B cell (primary cell): ENCODE results near the gene NHSL1. TPM values are rescaled to one million over a fixed set of nuclear protein-coding genes. Genes with fewer than 3 reads are reported as not detected.

Source experiments
- ATAC-seq: fragments of 200-7000 bp; cut with Tn5 transposase; one replicate; pipeline ENCODE4 v1.10.0; 2021; ENCODE audit warnings: low read depth, mild to moderate bottlenecking, moderate number of reproducible peaks, moderate library complexity
- CTCF ChIA-PET: fragments of 350-600 bp; sonication (Branson Sonifier 250); formaldehyde crosslinking; loops from one replicate; lab custom pipeline; 2021; ENCODE audit warnings: antibody characterized with exemption, inconsistent platforms; lab: Charles Lee
- POLR2A ChIA-PET: fragments of 350-600 bp; sonication (Branson Sonifier 250); formaldehyde crosslinking; loops from one replicate; lab custom pipeline; 2021; ENCODE audit warnings: antibody characterized with exemption; lab: Charles Lee
- DNase-seq: peaks from one replicate; pipeline ENCODE4 v3.0.0; 2013
- H2AFZ ChIP-seq: 2 replicates; pipeline ENCODE4 v1.6.1; 2012; ENCODE audit warnings: mild to moderate bottlenecking, low read depth, low read length; ENCODE audit not compliant: insufficient read depth, poor library complexity, severe bottlenecking
- H3K27ac ChIP-seq, 2 donors: 1 replicate in 1 of 2; 2 replicates in 1 of 2; pipeline ENCODE4 v1.5.1; 2012 to 2013; ENCODE audit warnings: low read length in 2 of 2, mild to moderate bottlenecking in 2 of 2, moderate library complexity in 1 of 2
- H3K27me3 ChIP-seq, 4 experiments: fragments of 200-600 bp in 1 of 4; sonication (generic) in 1 of 4; replicated peaks in 1 of 4; 1 replicate in 2 of 4; 2 replicates in 2 of 4; pipeline versions ENCODE4 v1.6.1 to v1.7.0; 2013 to 2016; ENCODE audit warnings: low read length in 3 of 4, mild to moderate bottlenecking in 2 of 4, mixed read lengths in 1 of 4, moderate library complexity in 1 of 4; ENCODE audit not compliant: insufficient read depth in 4 of 4, control insufficient read depth in 3 of 4; ENCODE audit errors: control extremely low read depth in 1 of 4
- H3K36me3 ChIP-seq, 2 experiments: replicated peaks in 1 of 2; 1 replicate in 1 of 2; 2 replicates in 1 of 2; pipeline versions ENCODE4 v1.6.1 to v1.7.1; 2013; ENCODE audit warnings: low read length in 1 of 2; ENCODE audit not compliant: insufficient read depth in 2 of 2, control insufficient read depth in 1 of 2; ENCODE audit errors: control extremely low read depth in 1 of 2, extremely low read depth in 1 of 2
- H3K4me1 ChIP-seq, 2 donors: fragments of 200-600 bp in 1 of 2; sonication (generic) in 1 of 2; 1 replicate in 1 of 2; 2 replicates in 1 of 2; pipeline versions ENCODE4 v1.5.1 to v1.6.1; 2013 to 2017; ENCODE audit warnings: low read length in 2 of 2; ENCODE audit not compliant: control insufficient read depth in 2 of 2, insufficient read depth in 2 of 2
- H3K4me2 ChIP-seq: replicated peaks from 2 replicates; pipeline ENCODE3; 2012; ENCODE audit warnings: mild to moderate bottlenecking, low read depth, low read length; ENCODE audit not compliant: poor library complexity, severe bottlenecking
- H3K4me3 ChIP-seq, 5 experiments: fragments of 200-600 bp in 1 of 5; sonication (generic) in 1 of 5; 1 replicate in 3 of 5; 2 replicates in 2 of 5; pipeline versions ENCODE4 v1.5.1 to v1.7.0; 2011 to 2016; ENCODE audit warnings: low read length in 4 of 5, mild to moderate bottlenecking in 4 of 5, low read depth in 2 of 5, control low read depth in 1 of 5, moderate library complexity in 1 of 5; ENCODE audit not compliant: insufficient read depth in 1 of 5; ENCODE audit errors: control extremely low read depth in 1 of 5, extremely low read depth in 1 of 5
- H3K79me2 ChIP-seq: fragments of 200-600 bp; sonication (generic); one replicate; pipeline ENCODE4 v1.6.0; 2016; ENCODE audit warnings: low read length; ENCODE audit not compliant: control insufficient read depth, insufficient read depth
- H3K9ac ChIP-seq: fragments of 200-600 bp; sonication (generic); 2 replicates; pipeline ENCODE4 v1.6.1; 2017; ENCODE audit warnings: mild to moderate bottlenecking, low read length, moderate library complexity
- H3K9me3 ChIP-seq, 3 donors: one replicate each; pipeline versions ENCODE4 v1.6.1 to v1.7.1; 2013; ENCODE audit warnings: low read length in 2 of 3; ENCODE audit not compliant: control insufficient read depth in 2 of 3, insufficient read depth in 1 of 3; ENCODE audit errors: control extremely low read depth in 1 of 3
- H4K20me1 ChIP-seq: 2 replicates; pipeline ENCODE4 v1.6.0; 2012; ENCODE audit warnings: mild to moderate bottlenecking, low read length; ENCODE audit not compliant: insufficient read depth, control insufficient read depth, poor library complexity, severe bottlenecking
- H3K27ac Mint-ChIP-seq: one replicate; pipeline ENCODE4 v1.8.0; 2021; ENCODE audit warnings: mixed read lengths
- H3K27me3 Mint-ChIP-seq: one replicate; pipeline ENCODE4 v1.8.0; 2021; ENCODE audit warnings: mixed read lengths
- H3K4me1 Mint-ChIP-seq: one replicate; pipeline ENCODE4 v1.8.0; 2021; ENCODE audit warnings: mixed read lengths
- H3K4me3 Mint-ChIP-seq: one replicate; pipeline ENCODE4 v1.8.0; 2021; ENCODE audit warnings: mixed read lengths
- H3K9me3 Mint-ChIP-seq: one replicate; pipeline ENCODE4 v1.8.0; 2022; ENCODE audit warnings: mixed read lengths; ENCODE audit not compliant: insufficient read depth
- EZH2 ChIP-seq: IDR thresholded peaks from 2 replicates; pipeline ENCODE4 v1.6.1; 2012; ENCODE audit warnings: borderline replicate concordance, low read depth, mild to moderate bottlenecking, moderate library complexity, low read length; ENCODE audit not compliant: insufficient read depth, poor library complexity, severe bottlenecking
- WGBS: methylation state at CpG from one replicate; pipeline ENCODE4 v1.1.5; 2013; ENCODE audit warnings: missing lambda C conversion rate; ENCODE audit not compliant: insufficient coverage; 5-methylcytosine and 5-hydroxymethylcytosine counted together
- intact Hi-C: fragments of 100-400 bp; cut with micrococcal nuclease; formaldehyde crosslinking; loops from one replicate; pipeline ENCODE4 v1.10.0; 2022
- polyA plus RNA-seq: library from polyadenylated mRNA; depleted of rRNA; stranded (reverse); fragments of >200 nt; gene quantifications from 2 replicates; pipeline ENCODE4 v1.2.3, GENCODE V29; 2012
- total RNA-seq, 2 donors: library from RNA; stranded (reverse); fragments of 120-200 nt in 1 of 2; gene quantifications; 1 replicate in 1 of 2; 2 replicates in 1 of 2; pipeline versions ENCODE4 v1.2.3 to v1.2.4, GENCODE V29; 2013 to 2022
- TF ChIP-seq, protein P1 (sequence below): fragments of 200-600 bp; IDR thresholded peaks from one replicate; pipeline ENCODE4 v1.8.0; 2022; ENCODE audit warnings: antibody characterized with exemption, mild to moderate bottlenecking

The NHSL1 gene
- total and polyA plus RNA-seq, 2 donors (not counting 1 experiment from before 2014, with no cell fraction given), result 0.04 to 0.10 TPM

- intact Hi-C loops, result no loop called here
- no peaks in the 10 kb centered on the region for H3K27me3 ChIP-seq
- POLR2A ChIA-PET, result no interaction called here
- no peak overlapping the region for H3K9ac ChIP-seq
- H3K27ac ChIP-seq, result no peak overlapping the region
- WGBS, result 95% methylated on average over 3 of the region's 7 CpGs
- Mint-ChIP-seq H3K9me3 (no peaks in the 10 kb centered on the region), H3K4me3 (no peak overlapping the region), H3K4me1 (peaks cover 12% of the 10 kb centered on the region), H3K27ac (no peak overlapping the region), H3K27me3 (peaks cover 11% of the 10 kb centered on the region)
- ATAC-seq (no peak), DNase-seq (no peak)
- no peak for TF ChIP-seq EZH2
- TF ChIP-seq, protein P1, sequence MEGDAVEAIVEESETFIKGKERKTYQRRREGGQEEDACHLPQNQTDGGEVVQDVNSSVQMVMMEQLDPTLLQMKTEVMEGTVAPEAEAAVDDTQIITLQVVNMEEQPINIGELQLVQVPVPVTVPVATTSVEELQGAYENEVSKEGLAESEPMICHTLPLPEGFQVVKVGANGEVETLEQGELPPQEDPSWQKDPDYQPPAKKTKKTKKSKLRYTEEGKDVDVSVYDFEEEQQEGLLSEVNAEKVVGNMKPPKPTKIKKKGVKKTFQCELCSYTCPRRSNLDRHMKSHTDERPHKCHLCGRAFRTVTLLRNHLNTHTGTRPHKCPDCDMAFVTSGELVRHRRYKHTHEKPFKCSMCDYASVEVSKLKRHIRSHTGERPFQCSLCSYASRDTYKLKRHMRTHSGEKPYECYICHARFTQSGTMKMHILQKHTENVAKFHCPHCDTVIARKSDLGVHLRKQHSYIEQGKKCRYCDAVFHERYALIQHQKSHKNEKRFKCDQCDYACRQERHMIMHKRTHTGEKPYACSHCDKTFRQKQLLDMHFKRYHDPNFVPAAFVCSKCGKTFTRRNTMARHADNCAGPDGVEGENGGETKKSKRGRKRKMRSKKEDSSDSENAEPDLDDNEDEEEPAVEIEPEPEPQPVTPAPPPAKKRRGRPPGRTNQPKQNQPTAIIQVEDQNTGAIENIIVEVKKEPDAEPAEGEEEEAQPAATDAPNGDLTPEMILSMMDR, result no peak
- no peaks in the 10 kb centered on the region for H3K36me3 ChIP-seq
- CTCF ChIA-PET, result interaction anchor here (0.7 to 2.0 kb wide), 3 partner anchors 17 to 75 kb away, joined by 3 to 5 read pairs (median 4); no protein-coding TSS in a partner anchor
- H3K9me3 ChIP-seq, result no peaks in the 10 kb centered on the region
- H3K4me2 ChIP-seq, result no peak overlapping the region
- H3K4me3 ChIP-seq, result no peak overlapping the region
- H3K4me1 ChIP-seq, result peaks cover 12% of the 10 kb centered on the region in 2 donors
- no peaks in the 10 kb centered on the region for H3K79me2 ChIP-seq
- no peak overlapping the region for H2AFZ ChIP-seq
- no peaks in the 10 kb centered on the region for H4K20me1 ChIP-seq
These were observed 4.8 kb upstream of the NHSL1 start for GRCh38 chr6:138503881-138504680.

GRCh38 chr6:138502546-138502945, 3.3 kb upstream of the NHSL1 start:
- DNase-seq, result no peak
- Mint-ChIP-seq H3K27ac (no peak overlapping the region), H3K9me3 (no peaks in the 10 kb centered on the region), H3K4me3 (no peak overlapping the region), H3K27me3 (peaks cover 17% of the 10 kb centered on the region), H3K4me1 (peaks cover 18% of the 10 kb centered on the region)
- intact Hi-C loops, result no loop called here
- ChIA-PET POLR2A (no interaction called here), CTCF (no interaction called here)
- H3K27me3 ChIP-seq, result no peaks in the 10 kb centered on the region
- no peak overlapping the region for H3K4me2 ChIP-seq
- H3K4me3 ChIP-seq, result no peak overlapping the region
- H2AFZ ChIP-seq, result no peak overlapping the region
- H3K4me1 ChIP-seq, result peaks cover 15 to 21% of the 10 kb centered on the region in 2 donors
- no peak overlapping the region for H3K9ac ChIP-seq
- TF ChIP-seq, protein P1, result no peak
- TF ChIP-seq EZH2, result no peak
- H3K27ac ChIP-seq, result no peak overlapping the region
- no peaks in the 10 kb centered on the region for H3K9me3 ChIP-seq
- H4K20me1 ChIP-seq, result no peaks in the 10 kb centered on the region
- H3K36me3 ChIP-seq, result no peaks in the 10 kb centered on the region
- WGBS, result no CpG with 5 or more reads among the region's 3 CpGs
- no peak for ATAC-seq
- no peaks in the 10 kb centered on the region for H3K79me2 ChIP-seq
